HepG2 (cell line): ENCODE results near the gene HNRNPUL2. TPM values are rescaled to one million over a fixed set of nuclear protein-coding genes. Genes with fewer than 3 reads are reported as not detected.

ENCODE experiments used
- GMEB1 ChIP-seq: sonication (generic); formaldehyde crosslinking; IDR thresholded peaks from 2 replicates; pipeline ENCODE4 v1.5.1; 2020; ENCODE audit warnings: missing genetic modification reagents, mild to moderate bottlenecking, borderline replicate concordance
- HMGXB3 ChIP-seq: sonication (generic); formaldehyde crosslinking; IDR thresholded peaks from 2 replicates; pipeline ENCODE4 v1.4.0; 2020; ENCODE audit warnings: missing genetic modification reagents, borderline replicate concordance
- JUNB ChIP-seq: sonication (generic); formaldehyde crosslinking; IDR thresholded peaks from 2 replicates; pipeline ENCODE4 v1.8.0; 2022; ENCODE audit warnings: missing genetic modification reagents, mild to moderate bottlenecking, borderline replicate concordance
- KAT7 ChIP-seq: IDR thresholded peaks from 2 replicates; pipeline ENCODE4 v1.6.1; 2018; ENCODE audit warnings: borderline replicate concordance, missing compliant biosample characterization
- MED13 ChIP-seq: sonication (generic); formaldehyde crosslinking; IDR thresholded peaks from 2 replicates; pipeline ENCODE4 v1.5.0; 2020; ENCODE audit warnings: missing genetic modification reagents
- MEF2D ChIP-seq: sonication (generic); formaldehyde crosslinking; IDR thresholded peaks from 2 replicates; pipeline ENCODE4 v1.5.1; 2020; ENCODE audit warnings: mild to moderate bottlenecking, missing genetic modification reagents
- NR2C2 ChIP-seq: sonication (generic); formaldehyde crosslinking; IDR thresholded peaks from 2 replicates; pipeline ENCODE4 v1.4.0; 2020; ENCODE audit warnings: missing genetic modification reagents, mild to moderate bottlenecking, moderate library complexity, borderline replicate concordance
- PRPF4 ChIP-seq: fragments of 200-400 bp; formaldehyde crosslinking; IDR thresholded peaks from 2 replicates; pipeline ENCODE4 v1.6.1; 2016; ENCODE audit warnings: low read length, low read depth; ENCODE audit not compliant: poor library complexity, severe bottlenecking
- RARG ChIP-seq: sonication (generic); formaldehyde crosslinking; IDR thresholded peaks from 2 replicates; pipeline ENCODE4 v1.4.0; 2020; ENCODE audit warnings: low read depth, mild to moderate bottlenecking, missing genetic modification reagents
- SSRP1 ChIP-seq: IDR thresholded peaks from 2 replicates; pipeline ENCODE4 v1.6.1; 2016; ENCODE audit warnings: control low read depth
- TFDP1 ChIP-seq: IDR thresholded peaks from 2 replicates; pipeline ENCODE4 v1.6.1; 2016; ENCODE audit warnings: missing compliant biosample characterization, missing genetic modification reagents, borderline replicate concordance
- ZMYM4 ChIP-seq: sonication (generic); formaldehyde crosslinking; IDR thresholded peaks from 2 replicates; pipeline ENCODE4 v1.8.1; 2023; ENCODE audit warnings: mild to moderate bottlenecking, missing genetic modification reagents
- ZNF121 ChIP-seq: sonication (generic); formaldehyde crosslinking; IDR thresholded peaks from 2 replicates; pipeline ENCODE4 v1.5.0; 2020; ENCODE audit warnings: mild to moderate bottlenecking, missing genetic modification reagents
- ZNF225 ChIP-seq: sonication (generic); formaldehyde crosslinking; IDR thresholded peaks from 2 replicates; pipeline ENCODE4 v1.4.0; 2020; ENCODE audit warnings: mild to moderate bottlenecking, missing genetic modification reagents
- ZNF501 ChIP-seq: sonication (generic); formaldehyde crosslinking; IDR thresholded peaks from 2 replicates; pipeline ENCODE4 v1.5.1; 2020; ENCODE audit warnings: mild to moderate bottlenecking, moderate library complexity, missing genetic modification reagents
- polyA plus RNA-seq, 8 experiments: library from polyadenylated mRNA; depleted of rRNA in 3 of 8; stranded (reverse) in 7 of 8; unstranded in 1 of 8; fragments of >200 nt; fragmentation: Illumina TruSeq in 4 of 8; extraction: Trizol in 4 of 8; gene quantifications; 2 replicates each; pipeline versions ENCODE4 v1.2.1 to v1.2.3, GENCODE V29; 2011 to 2016; ENCODE audit warnings: low read depth in 4 of 8, missing spikeins in 1 of 8, mixed read lengths in 1 of 8; ENCODE audit not compliant: insufficient read depth in 1 of 8
- total RNA-seq, 5 experiments: library from RNA; depleted of rRNA; stranded (reverse); fragments of >200 nt; fragmentation: Illumina TruSeq; extraction: Trizol; gene quantifications; 2 replicates each; pipeline ENCODE4 v1.2.3, GENCODE V29; 2016; ENCODE audit warnings: low read depth in 1 of 5
- TF ChIP-seq, protein P1 (sequence below): conservative IDR thresholded peaks from 2 replicates; pipeline ENCODE4 v1.6.1; 2018; ENCODE audit warnings: missing genetic modification reagents
- TF ChIP-seq, protein P2 (sequence below): sonication (generic); formaldehyde crosslinking; IDR thresholded peaks from 2 replicates; pipeline ENCODE4 v1.5.0; 2020; ENCODE audit warnings: missing genetic modification reagents

The HNRNPUL2 gene
- total and polyA plus RNA-seq, 2 of the 13 experiments (the other 11 are each of a cell fraction or from before 2014, with no cell fraction given), result 8.4 to 9.6 TPM

DNA sequence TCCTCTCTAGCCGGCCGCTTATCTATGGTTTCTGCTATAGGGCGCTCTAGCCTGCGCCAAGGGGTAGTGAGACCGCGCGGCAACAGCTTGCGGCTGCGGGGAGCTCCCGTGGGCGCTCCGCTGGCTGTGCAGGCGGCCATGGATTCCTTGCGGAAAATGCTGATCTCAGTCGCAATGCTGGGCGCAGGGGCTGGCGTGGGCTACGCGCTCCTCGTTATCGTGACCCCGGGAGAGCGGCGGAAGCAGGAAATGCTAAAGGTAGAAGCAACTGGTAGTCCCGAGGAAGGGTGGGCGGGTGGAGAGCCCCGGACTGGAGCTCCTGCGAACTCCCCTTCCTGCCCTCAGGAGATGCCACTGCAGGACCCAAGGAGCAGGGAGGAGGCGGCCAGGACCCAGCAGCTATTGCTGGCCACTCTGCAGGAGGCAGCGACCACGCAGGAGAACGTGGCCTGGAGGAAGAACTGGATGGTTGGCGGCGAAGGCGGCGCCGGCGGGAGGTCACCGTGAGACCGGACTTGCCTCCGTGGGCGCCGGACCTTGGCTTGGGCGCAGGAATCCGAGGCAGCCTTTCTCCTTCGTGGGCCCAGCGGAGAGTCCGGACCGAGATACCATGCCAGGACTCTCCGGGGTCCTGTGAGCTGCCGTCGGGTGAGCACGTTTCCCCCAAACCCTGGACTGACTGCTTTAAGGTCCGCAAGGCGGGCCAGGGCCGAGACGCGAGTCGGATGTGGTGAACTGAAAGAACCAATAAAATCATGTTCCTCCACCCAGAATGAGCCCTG, 55.5 kb downstream of the HNRNPUL2 start, which contains the start of the genes LBHD1 and UQCC3 (continued):
- TF ChIP-seq, protein P1, sequence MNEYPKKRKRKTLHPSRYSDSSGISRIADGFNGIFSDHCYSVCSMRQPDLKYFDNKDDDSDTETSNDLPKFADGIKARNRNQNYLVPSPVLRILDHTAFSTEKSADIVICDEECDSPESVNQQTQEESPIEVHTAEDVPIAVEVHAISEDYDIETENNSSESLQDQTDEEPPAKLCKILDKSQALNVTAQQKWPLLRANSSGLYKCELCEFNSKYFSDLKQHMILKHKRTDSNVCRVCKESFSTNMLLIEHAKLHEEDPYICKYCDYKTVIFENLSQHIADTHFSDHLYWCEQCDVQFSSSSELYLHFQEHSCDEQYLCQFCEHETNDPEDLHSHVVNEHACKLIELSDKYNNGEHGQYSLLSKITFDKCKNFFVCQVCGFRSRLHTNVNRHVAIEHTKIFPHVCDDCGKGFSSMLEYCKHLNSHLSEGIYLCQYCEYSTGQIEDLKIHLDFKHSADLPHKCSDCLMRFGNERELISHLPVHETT (CRISPR knock-in tag), result 0 out of 2 replicates have a peak, but pooled peaks have one; percentile 35
- TF ChIP-seq NR2C2 (CRISPR knock-in tag) (peak; percentile 87), ZNF121 (CRISPR knock-in tag) (0 out of 2 replicates have a peak, but pooled peaks have one; percentile 28), GMEB1 (CRISPR knock-in tag) (peak; percentile 63; the same call in 1 of the 2 replicates), TFDP1 (CRISPR knock-in tag) (no peak; the same call in 1 of the 2 replicates), ZNF501 (CRISPR knock-in tag) (peak; percentile 78; the same call in 1 of the 2 replicates), RARG (CRISPR knock-in tag) (no peak), MEF2D (CRISPR knock-in tag) (no peak), MED13 (CRISPR knock-in tag) (no peak), HMGXB3 (CRISPR knock-in tag) (no peak), PRPF4 (no peak), SSRP1 (peak; percentile 14; the same call in 1 of the 2 replicates), JUNB (no peak; the same call in 1 of the 2 replicates), ZNF225 (CRISPR knock-in tag) (0 out of 2 replicates have a peak, but pooled peaks have one; percentile 74), ZMYM4 (CRISPR knock-in tag) (peak; percentile 35; the same call in 1 of the 2 replicates), KAT7 (CRISPR knock-in tag) (no peak)
- TF ChIP-seq, protein P2, sequence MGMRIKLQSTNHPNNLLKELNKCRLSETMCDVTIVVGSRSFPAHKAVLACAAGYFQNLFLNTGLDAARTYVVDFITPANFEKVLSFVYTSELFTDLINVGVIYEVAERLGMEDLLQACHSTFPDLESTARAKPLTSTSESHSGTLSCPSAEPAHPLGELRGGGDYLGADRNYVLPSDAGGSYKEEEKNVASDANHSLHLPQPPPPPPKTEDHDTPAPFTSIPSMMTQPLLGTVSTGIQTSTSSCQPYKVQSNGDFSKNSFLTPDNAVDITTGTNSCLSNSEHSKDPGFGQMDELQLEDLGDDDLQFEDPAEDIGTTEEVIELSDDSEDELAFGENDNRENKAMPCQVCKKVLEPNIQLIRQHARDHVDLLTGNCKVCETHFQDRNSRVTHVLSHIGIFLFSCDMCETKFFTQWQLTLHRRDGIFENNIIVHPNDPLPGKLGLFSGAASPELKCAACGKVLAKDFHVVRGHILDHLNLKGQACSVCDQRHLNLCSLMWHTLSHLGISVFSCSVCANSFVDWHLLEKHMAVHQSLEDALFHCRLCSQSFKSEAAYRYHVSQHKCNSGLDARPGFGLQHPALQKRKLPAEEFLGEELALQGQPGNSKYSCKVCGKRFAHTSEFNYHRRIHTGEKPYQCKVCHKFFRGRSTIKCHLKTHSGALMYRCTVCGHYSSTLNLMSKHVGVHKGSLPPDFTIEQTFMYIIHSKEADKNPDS (CRISPR knock-in tag), result no peak
